Fibroblast of lung (primary cell): ENCODE data around the gene FGFR2. TPM values are rescaled to one million over a fixed set of nuclear protein-coding genes. Genes with fewer than 3 reads are reported as not detected.

Source experiments
- DNase-seq, 2 donors: peaks; one replicate each; pipeline versions ENCODE4 v3.0.0 to v3.0.0-alpha.2; 2010; ENCODE audit warnings: low read depth in 2 of 2
- H2AFZ ChIP-seq: 2 replicates; pipeline ENCODE4 v1.5.1; 2012; ENCODE audit warnings: low read length, control low read depth, inconsistent platforms
- H3K27ac ChIP-seq: 2 replicates; pipeline ENCODE4 v1.5.1; 2011; ENCODE audit warnings: low read length, control low read depth; ENCODE audit not compliant: insufficient read depth
- H3K27me3 ChIP-seq: 2 replicates; pipeline ENCODE4 v1.5.1; 2011; ENCODE audit warnings: mild to moderate bottlenecking, low read length; ENCODE audit not compliant: control insufficient read depth, insufficient read depth
- H3K36me3 ChIP-seq: 2 replicates; pipeline ENCODE4 v1.5.1; 2011; ENCODE audit warnings: low read length; ENCODE audit not compliant: control insufficient read depth, insufficient read depth
- H3K4me1 ChIP-seq: 2 replicates; pipeline ENCODE4 v1.5.1; 2011; ENCODE audit warnings: low read length; ENCODE audit not compliant: control insufficient read depth, insufficient read depth; ENCODE audit errors: extremely low read depth
- H3K4me2 ChIP-seq: 2 replicates; pipeline ENCODE4 v1.5.1; 2011; ENCODE audit warnings: low read length, control low read depth; ENCODE audit not compliant: insufficient read depth; ENCODE audit errors: extremely low read depth
- H3K4me3 ChIP-seq, 4 experiments: fragments of 200-600 bp in 1 of 4; sonication (generic) in 1 of 4; replicated peaks in 1 of 4; 2 replicates each; pipeline ENCODE4 v1.5.1; 2011 to 2016; ENCODE audit warnings: low read length in 4 of 4, low read depth in 3 of 4, mild to moderate bottlenecking in 3 of 4, control low read depth in 2 of 4, inconsistent platforms in 1 of 4, mixed read lengths in 1 of 4; ENCODE audit not compliant: insufficient read depth in 1 of 4; ENCODE audit errors: control extremely low read depth in 1 of 4
- H3K79me2 ChIP-seq: 2 replicates; pipeline ENCODE4 v1.5.1; 2012; ENCODE audit warnings: mild to moderate bottlenecking, low read length, inconsistent platforms; ENCODE audit not compliant: control insufficient read depth, insufficient read depth
- H3K9ac ChIP-seq: 2 replicates; pipeline ENCODE4 v1.5.1; 2011; ENCODE audit warnings: mild to moderate bottlenecking, low read length, control low read depth; ENCODE audit not compliant: insufficient read depth
- H3K9me3 ChIP-seq: 2 replicates; pipeline ENCODE4 v1.5.1; 2012; ENCODE audit warnings: low read depth, low read length; ENCODE audit not compliant: control insufficient read depth, insufficient read depth
- H4K20me1 ChIP-seq: 2 replicates; pipeline ENCODE4 v1.5.1; 2011; ENCODE audit warnings: low read length; ENCODE audit not compliant: control insufficient read depth, insufficient read depth; ENCODE audit errors: extremely low read depth
- EZH2 ChIP-seq: IDR thresholded peaks from 2 replicates; pipeline ENCODE4 v1.5.1; 2012; ENCODE audit warnings: low read length, control low read depth, mild to moderate bottlenecking; ENCODE audit errors: missing control alignments
- polyA plus RNA-seq, 2 donors: library from polyadenylated mRNA; depleted of rRNA in 1 of 2; stranded (reverse) in 1 of 2; unstranded in 1 of 2; fragments of >200 nt; gene quantifications; 2 replicates each; pipeline ENCODE4 v1.2.1, GENCODE V29; 2011 to 2012; ENCODE audit warnings: missing spikeins in 1 of 2
- total RNA-seq: library from RNA; depleted of rRNA; stranded (reverse); fragments of >200 nt; gene quantifications from 2 replicates; pipeline ENCODE4 v1.2.1, GENCODE V29; 2014
- TF ChIP-seq, protein P1 (sequence below), 2 donors: IDR thresholded peaks in 1 of 2; conservative IDR thresholded peaks in 1 of 2; 1 replicate in 1 of 2; 2 replicates in 1 of 2; pipeline ENCODE4 v1.5.1; 2011 to 2012; ENCODE audit warnings: low read length in 2 of 2, control low read depth in 1 of 2, inconsistent platforms in 1 of 2, low read depth in 1 of 2, mild to moderate bottlenecking in 1 of 2

FGFR2 gene
- total and polyA plus RNA-seq, 2 donors (not counting 1 experiment from before 2014, with no cell fraction given): 0.10 to 0.17 TPM

DNA sequence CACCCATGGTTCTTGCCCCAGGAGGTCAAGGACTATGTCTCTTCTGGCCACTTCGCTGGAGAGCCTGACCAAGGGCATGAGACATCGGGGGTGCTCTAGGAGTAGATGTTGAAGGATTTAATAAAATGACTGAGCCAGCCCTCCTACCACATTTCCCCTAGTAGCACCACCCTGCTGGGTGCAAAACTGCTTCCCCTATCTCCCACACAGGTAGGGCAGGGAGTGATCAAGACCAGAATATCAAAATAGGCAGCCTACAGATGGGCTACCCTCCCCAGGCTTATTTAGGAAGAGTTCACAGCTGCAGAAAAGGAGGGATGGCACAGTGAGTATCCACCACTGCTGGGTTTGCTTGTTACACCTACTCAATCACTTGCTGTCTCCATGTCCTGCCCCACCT lies 103.9 kb downstream of the FGFR2 start:
- Histone ChIP-seq H3K27me3 (no peaks in the 10 kb centered on the region), H3K9me3 (no peaks in the 10 kb centered on the region), H3K79me2 (no peaks in the 10 kb centered on the region), H3K27ac (no peak overlapping the region), H3K4me1 (no peaks in the 10 kb centered on the region), H2AFZ (no peak overlapping the region), H3K4me3 (no peak overlapping the region), H3K9ac (no peak overlapping the region), H3K36me3 (no peaks in the 10 kb centered on the region), H3K4me2 (no peak overlapping the region), H4K20me1 (no peaks in the 10 kb centered on the region)
- no peak for DNase-seq
- TF ChIP-seq, protein P1, sequence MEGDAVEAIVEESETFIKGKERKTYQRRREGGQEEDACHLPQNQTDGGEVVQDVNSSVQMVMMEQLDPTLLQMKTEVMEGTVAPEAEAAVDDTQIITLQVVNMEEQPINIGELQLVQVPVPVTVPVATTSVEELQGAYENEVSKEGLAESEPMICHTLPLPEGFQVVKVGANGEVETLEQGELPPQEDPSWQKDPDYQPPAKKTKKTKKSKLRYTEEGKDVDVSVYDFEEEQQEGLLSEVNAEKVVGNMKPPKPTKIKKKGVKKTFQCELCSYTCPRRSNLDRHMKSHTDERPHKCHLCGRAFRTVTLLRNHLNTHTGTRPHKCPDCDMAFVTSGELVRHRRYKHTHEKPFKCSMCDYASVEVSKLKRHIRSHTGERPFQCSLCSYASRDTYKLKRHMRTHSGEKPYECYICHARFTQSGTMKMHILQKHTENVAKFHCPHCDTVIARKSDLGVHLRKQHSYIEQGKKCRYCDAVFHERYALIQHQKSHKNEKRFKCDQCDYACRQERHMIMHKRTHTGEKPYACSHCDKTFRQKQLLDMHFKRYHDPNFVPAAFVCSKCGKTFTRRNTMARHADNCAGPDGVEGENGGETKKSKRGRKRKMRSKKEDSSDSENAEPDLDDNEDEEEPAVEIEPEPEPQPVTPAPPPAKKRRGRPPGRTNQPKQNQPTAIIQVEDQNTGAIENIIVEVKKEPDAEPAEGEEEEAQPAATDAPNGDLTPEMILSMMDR (conservative IDR thresholded peaks at IDR 0.05 in 1 of 2, IDR thresholded peaks at IDR 0.05 in 1 of 2; ENCODE audit: low read depth in 1 of 2, low read length in 2 of 2): no peak
- TF ChIP-seq EZH2: no peak

DNA sequence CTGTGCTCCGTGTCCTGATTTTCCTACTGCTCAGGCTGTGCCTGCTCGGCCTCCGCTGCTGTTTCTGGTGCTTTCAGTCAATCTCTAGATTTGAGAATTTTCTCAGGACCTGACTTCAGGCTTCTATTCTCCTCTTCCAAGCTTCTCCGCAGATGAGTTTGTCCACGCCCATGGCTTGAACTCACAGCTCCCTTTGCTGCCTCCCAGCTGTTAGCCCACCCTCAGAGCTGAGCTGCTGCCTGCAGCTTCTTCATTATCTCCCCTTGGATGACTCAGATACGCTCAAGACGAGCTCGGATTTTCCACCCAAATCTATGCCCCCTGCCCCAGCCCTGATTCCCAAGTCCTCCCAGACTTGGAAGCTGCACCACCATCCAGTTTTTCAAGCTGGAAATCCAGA lies 104.7 kb downstream of the FGFR2 start:
- Histone ChIP-seq H2AFZ (no peak overlapping the region), H3K27me3 (no peaks in the 10 kb centered on the region), H4K20me1 (no peaks in the 10 kb centered on the region), H3K9ac (no peak overlapping the region), H3K27ac (no peak overlapping the region), H3K4me1 (no peaks in the 10 kb centered on the region), H3K4me3 (no peak overlapping the region), H3K4me2 (no peak overlapping the region), H3K79me2 (no peaks in the 10 kb centered on the region), H3K36me3 (no peaks in the 10 kb centered on the region), H3K9me3 (no peaks in the 10 kb centered on the region)
- no peak for DNase-seq
- TF ChIP-seq, protein P1 (conservative IDR thresholded peaks at IDR 0.05 in 1 of 2, IDR thresholded peaks at IDR 0.05 in 1 of 2; ENCODE audit: low read depth in 1 of 2, low read length in 2 of 2): no peak
- no peak for TF ChIP-seq EZH2

DNA sequence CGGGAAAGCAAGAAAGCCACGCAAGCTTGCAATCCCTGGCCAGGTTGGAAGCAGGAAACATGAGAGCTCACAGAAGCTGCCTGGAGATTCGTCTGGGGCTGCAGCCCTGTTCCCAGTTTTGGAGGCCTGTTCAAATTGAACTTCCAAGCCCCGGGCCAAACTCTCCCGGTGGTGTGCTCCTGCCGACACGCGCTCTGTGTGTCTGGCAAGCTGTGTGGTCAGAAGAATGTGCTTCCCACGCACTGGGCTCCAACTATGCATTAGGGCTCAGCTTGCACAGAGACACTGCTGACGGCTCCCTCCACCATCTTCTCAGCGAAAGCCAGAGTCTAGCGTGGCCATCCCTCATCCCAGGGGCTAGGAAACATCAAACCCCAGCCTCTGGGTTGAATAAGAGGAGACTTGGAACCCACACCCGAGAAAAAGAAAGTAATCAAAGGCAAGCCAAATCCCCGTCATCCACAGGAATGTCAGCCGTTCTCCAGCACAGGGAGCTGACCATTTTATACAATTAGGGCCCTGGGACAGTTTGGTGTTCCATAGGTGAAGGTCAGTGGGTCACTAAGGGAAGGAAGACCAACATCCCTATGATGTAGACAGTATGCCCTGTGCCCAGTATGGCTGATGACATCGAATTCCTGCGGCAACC lies 107.2 kb downstream of the FGFR2 start:
- Histone ChIP-seq H3K4me3 (no peak overlapping the region), H4K20me1 (no peaks in the 10 kb centered on the region), H3K79me2 (no peaks in the 10 kb centered on the region), H3K9ac (no peak overlapping the region), H3K27ac (no peak overlapping the region), H3K4me2 (no peak overlapping the region), H3K36me3 (no peaks in the 10 kb centered on the region), H3K4me1 (no peaks in the 10 kb centered on the region), H2AFZ (no peak overlapping the region), H3K9me3 (no peaks in the 10 kb centered on the region), H3K27me3 (no peaks in the 10 kb centered on the region)
- TF ChIP-seq, protein P1 (conservative IDR thresholded peaks at IDR 0.05 in 1 of 2, IDR thresholded peaks at IDR 0.05 in 1 of 2; ENCODE audit: low read depth in 1 of 2, low read length in 2 of 2): no peak
- TF ChIP-seq EZH2: no peak
- DNase-seq: peak in 1 of 2 donors; percentile 57
